HUES6 (cell line): ENCODE measurements around the gene ATP2B2.

Experiments used
- H3K27ac ChIP-seq: 2 replicates; pipeline ENCODE4 v1.7.0; 2013; ENCODE audit warnings: low read depth, mild to moderate bottlenecking, low read length, inconsistent platforms
- H3K27me3 ChIP-seq: 2 replicates; pipeline ENCODE4 v1.6.1; 2013; ENCODE audit warnings: low read length; ENCODE audit not compliant: control insufficient read depth, insufficient read depth
- H3K36me3 ChIP-seq: 2 replicates; pipeline ENCODE4 v1.6.1; 2013; ENCODE audit warnings: low read length; ENCODE audit not compliant: control insufficient read depth, insufficient read depth
- H3K4me1 ChIP-seq: 2 replicates; pipeline ENCODE4 v1.6.1; 2013; ENCODE audit warnings: low read length; ENCODE audit not compliant: control insufficient read depth, insufficient read depth
- H3K4me3 ChIP-seq: 2 replicates; pipeline ENCODE4 v1.5.1; 2013; ENCODE audit warnings: low read depth, low read length
- H3K9ac ChIP-seq: one replicate; pipeline ENCODE4 v1.6.1; 2013; ENCODE audit warnings: mild to moderate bottlenecking, low read length
- H3K9me3 ChIP-seq: 2 replicates; pipeline ENCODE4 v1.6.1; 2013; ENCODE audit warnings: low read depth, low read length; ENCODE audit not compliant: control insufficient read depth, insufficient read depth

The ATP2B2 gene

GRCh38 chr3:10492364-10493201, 12.8 kb downstream of the ATP2B2 start:
- H3K4me1 ChIP-seq: no peaks in the 10 kb centered on the region
- H3K9ac ChIP-seq: no peak overlapping the region
- H3K27ac ChIP-seq: no peak overlapping the region
- H3K36me3 ChIP-seq: no peaks in the 10 kb centered on the region
- no peak overlapping the region for H3K4me3 ChIP-seq
- H3K9me3 ChIP-seq: no peaks in the 10 kb centered on the region
- no peaks in the 10 kb centered on the region for H3K27me3 ChIP-seq

GRCh38 chr3:10489746-10490483, 15.5 kb downstream of the ATP2B2 start:
- no peaks in the 10 kb centered on the region for H3K36me3 ChIP-seq
- no peaks in the 10 kb centered on the region for H3K9me3 ChIP-seq
- H3K9ac ChIP-seq: no peak overlapping the region
- H3K27ac ChIP-seq: no peak overlapping the region
- H3K4me1 ChIP-seq: no peaks in the 10 kb centered on the region
- no peak overlapping the region for H3K4me3 ChIP-seq
- H3K27me3 ChIP-seq: no peaks in the 10 kb centered on the region

- no peaks in the 10 kb centered on the region for H3K36me3 ChIP-seq
- H3K9me3 ChIP-seq: no peaks in the 10 kb centered on the region
- no peaks in the 10 kb centered on the region for H3K27me3 ChIP-seq
- no peak overlapping the region for H3K9ac ChIP-seq
- no peak overlapping the region for H3K27ac ChIP-seq
- H3K4me3 ChIP-seq: no peak overlapping the region
- H3K4me1 ChIP-seq: no peaks in the 10 kb centered on the region
These were observed 17.3 kb downstream of the ATP2B2 start for GRCh38 chr3:10487988-10488633.

GRCh38 chr3:10485806-10486205, 19.6 kb downstream of the ATP2B2 start:
- Histone ChIP-seq H3K4me1 (no peaks in the 10 kb centered on the region), H3K9ac (no peak overlapping the region), H3K4me3 (no peak overlapping the region), H3K9me3 (no peaks in the 10 kb centered on the region), H3K36me3 (no peaks in the 10 kb centered on the region), H3K27ac (no peak overlapping the region), H3K27me3 (no peaks in the 10 kb centered on the region)

GRCh38 chr3:10485380-10485779, 20.0 kb downstream of the ATP2B2 start:
- Histone ChIP-seq H3K4me3 (no peak overlapping the region), H3K4me1 (no peaks in the 10 kb centered on the region), H3K36me3 (no peaks in the 10 kb centered on the region), H3K27ac (no peak overlapping the region), H3K27me3 (no peaks in the 10 kb centered on the region), H3K9me3 (no peaks in the 10 kb centered on the region), H3K9ac (no peak overlapping the region)

- no peak overlapping the region for H3K4me3 ChIP-seq
- no peaks in the 10 kb centered on the region for H3K36me3 ChIP-seq
- H3K9me3 ChIP-seq: no peaks in the 10 kb centered on the region
- H3K9ac ChIP-seq: no peak overlapping the region
- no peaks in the 10 kb centered on the region for H3K27me3 ChIP-seq
- no peak overlapping the region for H3K27ac ChIP-seq
- H3K4me1 ChIP-seq: no peaks in the 10 kb centered on the region
These were observed 20.7 kb downstream of the ATP2B2 start for GRCh38 chr3:10484709-10485108.

GRCh38 chr3:10483686-10484345, 21.6 kb downstream of the ATP2B2 start:
- Histone ChIP-seq H3K27me3 (no peaks in the 10 kb centered on the region), H3K36me3 (no peaks in the 10 kb centered on the region), H3K4me3 (no peak overlapping the region), H3K9ac (no peak overlapping the region), H3K4me1 (no peaks in the 10 kb centered on the region), H3K27ac (no peak overlapping the region), H3K9me3 (no peaks in the 10 kb centered on the region)

GRCh38 chr3:10483364-10483675, 22.1 kb downstream of the ATP2B2 start:
- no peaks in the 10 kb centered on the region for H3K36me3 ChIP-seq
- no peaks in the 10 kb centered on the region for H3K4me1 ChIP-seq
- no peaks in the 10 kb centered on the region for H3K27me3 ChIP-seq
- no peak overlapping the region for H3K27ac ChIP-seq
- H3K9me3 ChIP-seq: peaks cover 5% of the 10 kb centered on the region; the same call in 1 of the 2 replicates
- H3K9ac ChIP-seq: no peak overlapping the region
- H3K4me3 ChIP-seq: no peak overlapping the region

- Histone ChIP-seq H3K27ac (no peak overlapping the region), H3K9me3 (peaks cover 5% of the 10 kb centered on the region; the same call in 1 of the 2 replicates), H3K4me1 (no peaks in the 10 kb centered on the region), H3K36me3 (no peaks in the 10 kb centered on the region), H3K4me3 (no peak overlapping the region), H3K9ac (no peak overlapping the region), H3K27me3 (no peaks in the 10 kb centered on the region)
These were observed 22.6 kb downstream of the ATP2B2 start for GRCh38 chr3:10482631-10483363.

- peaks cover 5% of the 10 kb centered on the region; the same call in 1 of the 2 replicates for H3K9me3 ChIP-seq
- H3K27ac ChIP-seq: no peak overlapping the region
- H3K4me3 ChIP-seq: no peak overlapping the region
- no peaks in the 10 kb centered on the region for H3K27me3 ChIP-seq
- H3K9ac ChIP-seq: no peak overlapping the region
- no peaks in the 10 kb centered on the region for H3K4me1 ChIP-seq
- H3K36me3 ChIP-seq: no peaks in the 10 kb centered on the region
These were observed 24.5 kb downstream of the ATP2B2 start for GRCh38 chr3:10480871-10481378.
